Bronchus fibroblast of lung (primary cell): ENCODE data around the gene IRAG1. TPM values are rescaled to one million over a fixed set of nuclear protein-coding genes. Genes with fewer than 3 reads are reported as not detected.

Experiments used
- total RNA-seq: library from RNA; depleted of rRNA; stranded (reverse); fragments of >200 nt; gene quantifications from 2 replicates; pipeline ENCODE4 v1.2.3, GENCODE V29; 2015

Gene IRAG1
- 0.59 and 0.67 TPM in 2 replicates for total RNA-seq

GRCh38 chr11:10693509-10694081 lies at the start of gene IRAG1:
IRAG1 (minus strand) TSS chr11:10693755; CDS start chr11:10693602, 153 bp downstream.

Other genes with a start within 250 kb of the IRAG1 start
- 3.4 and 6.2 TPM in 2 replicates for gene AMPD3, start 238.5 kb downstream of the IRAG1 start, total RNA-seq
- 11.7 and 15.6 TPM in 2 replicates for gene RNF141, start 152.6 kb downstream of the IRAG1 start, total RNA-seq
- gene LYVE1, start 125.1 kb downstream of the IRAG1 start, total RNA-seq = not detected in 2 replicates
- 15.6 TPM in 2 replicates for gene CTR9, start 57.5 kb upstream of the IRAG1 start, total RNA-seq
- 487 and 516 TPM in 2 replicates for gene EIF4G2, start 115.2 kb upstream of the IRAG1 start, total RNA-seq
- gene ZBED5, start 164.3 kb upstream of the IRAG1 start, total RNA-seq = 16.9 and 19.5 TPM in 2 replicates